RWPE2 (cell line): ENCODE results near the gene DZIP3.

Source experiments
- ATAC-seq: fragments of 200-7000 bp; cut with Tn5 transposase; 3 replicates; pipeline ENCODE4 v1.9.1; 2021; ENCODE audit warnings: low read depth
- DNase-seq: peaks from one replicate; pipeline ENCODE4 v3.0.0-alpha.2; 2020; ENCODE audit warnings: low spot score
- H3K27ac ChIP-seq: fragments of 450-650 bp; 2 replicates; pipeline ENCODE4 v1.5.1; 2017; ENCODE audit warnings: mild to moderate bottlenecking; ENCODE audit not compliant: poor library complexity, severe bottlenecking
- H3K27me3 ChIP-seq: fragments of 250-450 bp; sonication (Bioruptor Pico); 2 replicates; pipeline ENCODE4 v1.5.1; 2021; ENCODE audit warnings: mild to moderate bottlenecking, moderate library complexity; ENCODE audit not compliant: insufficient read depth, poor library complexity, severe bottlenecking
- H3K36me3 ChIP-seq: fragments of 250-450 bp; sonication (Bioruptor Pico); 2 replicates; pipeline ENCODE4 v1.5.1; 2020; ENCODE audit warnings: low read depth, mild to moderate bottlenecking, moderate library complexity
- H3K4me1 ChIP-seq: fragments of 250-450 bp; sonication (Bioruptor Pico); 2 replicates; pipeline ENCODE4 v1.5.1; 2021; ENCODE audit warnings: mild to moderate bottlenecking, moderate library complexity; ENCODE audit not compliant: insufficient read depth, poor library complexity, severe bottlenecking
- H3K4me3 ChIP-seq: fragments of 250-450 bp; sonication (Bioruptor Pico); 2 replicates; pipeline ENCODE4 v1.5.1; 2021; ENCODE audit warnings: mild to moderate bottlenecking, moderate library complexity; ENCODE audit not compliant: severe bottlenecking
- H3K9me3 ChIP-seq: fragments of 250-450 bp; sonication (Bioruptor Pico); 2 replicates; pipeline ENCODE4 v1.5.1; 2021; ENCODE audit warnings: mild to moderate bottlenecking, moderate library complexity; ENCODE audit not compliant: severe bottlenecking
- CTCF ChIP-seq: fragments of 450-650 bp; IDR thresholded peaks from one replicate; pipeline ENCODE4 v1.5.1; 2017; ENCODE audit warnings: mild to moderate bottlenecking, moderate library complexity; ENCODE audit not compliant: poor library complexity, severe bottlenecking

Gene DZIP3

GRCh38 chr3:108562565-108562964 lies 27.0 kb upstream of the DZIP3 start:
- no peak for TF ChIP-seq CTCF
- DNase-seq (no peak), ATAC-seq (no peak)
- no peak overlapping the region for H3K27ac ChIP-seq
- no peaks in the 10 kb centered on the region for H3K9me3 ChIP-seq
- H3K4me3 ChIP-seq, result no peak overlapping the region
- peaks cover 96% of the 10 kb centered on the region for H3K36me3 ChIP-seq
- H3K27me3 ChIP-seq, result no peaks in the 10 kb centered on the region
- no peaks in the 10 kb centered on the region for H3K4me1 ChIP-seq

- Histone ChIP-seq H3K27ac (no peak overlapping the region), H3K4me3 (no peak overlapping the region), H3K4me1 (no peaks in the 10 kb centered on the region), H3K36me3 (peaks cover 93% of the 10 kb centered on the region), H3K9me3 (no peaks in the 10 kb centered on the region), H3K27me3 (no peaks in the 10 kb centered on the region)
- no peak for TF ChIP-seq CTCF
- ATAC-seq, result no peak
- DNase-seq, result no peak
Measured at GRCh38 chr3:108564564-108564963, 25.0 kb upstream of the DZIP3 start.

- H3K27ac ChIP-seq, result no peak overlapping the region
- DNase-seq (no peak), ATAC-seq (no peak)
- peaks cover 84% of the 10 kb centered on the region for H3K36me3 ChIP-seq
- no peak for TF ChIP-seq CTCF
- H3K4me1 ChIP-seq, result no peaks in the 10 kb centered on the region
- H3K9me3 ChIP-seq, result no peaks in the 10 kb centered on the region
- H3K27me3 ChIP-seq, result no peaks in the 10 kb centered on the region
- no peak overlapping the region for H3K4me3 ChIP-seq
Measured at GRCh38 chr3:108565506-108565905, 24.0 kb upstream of the DZIP3 start.

GRCh38 chr3:108566599-108566998 lies 22.9 kb upstream of the DZIP3 start:
- no peak for TF ChIP-seq CTCF
- Histone ChIP-seq H3K4me3 (no peak overlapping the region), H3K27me3 (no peaks in the 10 kb centered on the region), H3K9me3 (no peaks in the 10 kb centered on the region), H3K27ac (no peak overlapping the region), H3K4me1 (no peaks in the 10 kb centered on the region), H3K36me3 (peaks cover 76% of the 10 kb centered on the region)
- no peak for DNase-seq
- no peak for ATAC-seq

GRCh38 chr3:108569336-108569735 lies 20.2 kb upstream of the DZIP3 start:
- Histone ChIP-seq H3K27ac (no peak overlapping the region), H3K9me3 (no peaks in the 10 kb centered on the region), H3K36me3 (peaks cover 72% of the 10 kb centered on the region), H3K27me3 (no peaks in the 10 kb centered on the region), H3K4me3 (no peak overlapping the region), H3K4me1 (no peaks in the 10 kb centered on the region)
- DNase-seq (no peak), ATAC-seq (no peak)
- TF ChIP-seq CTCF, result no peak
